HG03139 (cell line): ENCODE data around the gene ESRRA.
A peak's percentile ranks its signal among the peaks of the same experiment; 100 is the strongest.

Experiments used
- ATAC-seq: cut with Tn5 transposase; IDR thresholded peaks from one replicate; pipeline ENCODE4 v1.9.1; 2021; ENCODE audit not compliant: unreplicated experiment

ESRRA gene

DNA sequence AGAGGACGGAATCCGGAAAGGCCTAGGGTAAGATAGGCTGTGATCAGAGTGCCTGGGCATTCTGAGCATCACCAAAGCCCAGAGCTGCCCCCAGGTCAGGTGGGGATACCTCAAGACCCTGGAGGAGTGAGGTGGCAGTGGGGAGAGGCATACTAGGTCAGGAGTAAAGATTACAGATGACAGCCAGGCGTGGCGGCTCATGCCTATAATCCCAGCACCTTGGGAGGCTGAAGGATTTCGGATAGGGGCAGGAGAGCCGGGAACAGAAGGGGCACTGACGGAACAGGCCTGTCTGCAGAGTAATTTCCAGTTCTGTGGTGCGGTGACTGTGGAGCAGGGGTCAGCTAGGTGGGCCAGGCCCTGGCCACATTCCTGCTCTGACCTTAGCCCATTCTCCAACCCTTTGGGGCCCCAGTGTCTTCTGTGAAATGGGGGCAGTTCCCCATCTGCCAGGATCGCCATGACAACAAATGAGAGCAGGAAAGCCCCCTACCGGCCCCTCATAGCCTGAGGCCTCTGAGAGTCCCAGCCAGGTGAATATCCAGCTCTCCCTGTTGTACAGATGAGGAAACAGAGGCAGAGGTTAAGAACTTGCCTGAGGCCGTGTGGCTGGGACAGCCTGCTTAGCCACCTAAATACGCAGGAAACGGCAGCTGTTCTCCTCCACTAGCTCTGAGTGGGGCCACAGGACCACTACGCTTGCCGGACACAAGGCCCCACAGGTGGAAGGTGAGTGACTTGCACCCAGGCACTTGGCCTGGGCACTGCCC lies 30.1 kb upstream of the ESRRA start:
- ATAC-seq = no peak

DNA sequence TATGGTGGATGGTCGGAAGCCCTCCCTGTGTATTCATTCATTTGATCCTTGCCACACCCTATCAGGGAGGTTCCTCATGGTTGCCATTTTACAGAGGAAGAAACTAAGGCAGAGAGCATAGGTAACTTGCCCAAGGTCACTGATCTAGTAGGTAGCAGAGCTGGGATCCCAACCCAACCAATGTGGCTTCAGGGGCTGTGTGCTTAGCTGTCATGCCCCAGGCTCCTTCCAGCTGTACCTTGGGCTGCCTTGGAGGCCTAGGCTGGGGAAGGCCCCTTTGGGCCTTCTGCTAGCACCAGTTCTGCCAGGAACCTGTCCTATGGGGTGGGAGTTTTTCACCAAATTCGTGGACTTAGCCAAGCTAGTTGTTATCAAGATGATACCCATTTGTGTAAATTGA lies 29.5 kb upstream of the ESRRA start:
- no peak for ATAC-seq

DNA sequence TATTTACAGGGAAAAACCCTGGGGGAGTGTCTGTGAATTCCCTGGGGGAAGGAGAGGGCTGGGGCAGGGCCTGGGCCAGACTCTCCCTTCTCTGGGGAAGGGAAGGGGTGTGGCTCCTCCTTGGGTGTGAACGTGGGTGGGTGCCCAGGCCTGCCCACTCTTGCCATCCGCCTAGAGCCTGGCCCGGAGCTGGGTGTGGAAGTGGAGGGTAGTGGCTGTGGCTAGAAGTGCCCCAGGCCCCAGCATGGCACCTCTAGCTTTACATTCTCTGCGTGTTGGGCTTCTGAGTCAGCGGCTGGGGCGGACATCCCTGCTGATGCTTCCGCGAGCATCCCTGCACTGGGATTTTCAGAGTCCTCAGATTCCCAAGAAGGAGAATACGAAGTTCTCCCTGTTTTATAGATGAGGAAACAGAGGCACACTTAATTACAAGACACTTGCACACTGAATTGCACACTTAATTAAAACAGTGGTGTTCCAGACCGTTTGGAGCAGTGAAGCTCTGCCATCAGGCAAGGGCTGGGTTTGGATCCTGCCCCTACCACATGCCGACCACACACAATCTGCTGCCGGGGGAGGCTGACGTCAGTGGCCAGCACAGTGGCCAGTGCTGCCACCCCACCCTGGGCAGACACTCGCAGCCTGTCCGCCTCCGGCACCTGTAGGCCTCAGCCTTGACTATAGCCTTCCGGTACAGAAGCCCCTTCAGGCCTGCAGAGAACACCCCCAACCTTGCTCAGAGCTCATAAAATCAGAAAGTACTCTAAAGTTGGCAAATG lies 28.5 kb upstream of the ESRRA start:
- no peak for ATAC-seq

DNA sequence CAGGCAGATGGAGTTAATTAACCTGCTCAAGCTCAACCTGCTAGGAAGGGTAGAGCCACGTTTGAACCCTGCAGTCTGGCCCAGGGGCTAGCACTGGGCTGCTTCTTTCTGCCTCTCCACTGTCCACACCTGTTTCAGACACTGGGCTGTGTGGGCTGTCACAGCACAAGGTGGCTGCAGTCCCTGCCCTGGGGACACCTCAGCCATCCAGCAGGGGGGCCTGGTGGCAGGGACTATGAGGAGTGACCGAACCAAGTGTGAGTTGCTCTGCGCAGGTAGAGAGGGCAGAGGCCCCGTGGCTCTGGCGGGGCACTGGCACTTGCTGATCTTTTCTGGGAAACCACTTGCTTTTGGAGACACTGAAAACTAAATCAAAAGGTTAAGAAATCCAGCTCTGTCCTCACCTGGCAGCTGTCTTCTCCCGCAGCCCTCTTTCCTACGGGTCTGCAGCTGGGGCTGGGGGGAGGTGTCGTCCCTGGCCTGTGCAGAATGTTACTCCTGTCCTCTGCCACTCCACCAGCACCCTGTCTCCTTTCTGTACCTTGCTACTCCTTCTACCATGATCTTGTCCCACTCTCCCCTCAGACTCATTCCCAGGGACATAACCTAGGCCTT lies 26.6 kb upstream of the ESRRA start:
- no peak for ATAC-seq

DNA sequence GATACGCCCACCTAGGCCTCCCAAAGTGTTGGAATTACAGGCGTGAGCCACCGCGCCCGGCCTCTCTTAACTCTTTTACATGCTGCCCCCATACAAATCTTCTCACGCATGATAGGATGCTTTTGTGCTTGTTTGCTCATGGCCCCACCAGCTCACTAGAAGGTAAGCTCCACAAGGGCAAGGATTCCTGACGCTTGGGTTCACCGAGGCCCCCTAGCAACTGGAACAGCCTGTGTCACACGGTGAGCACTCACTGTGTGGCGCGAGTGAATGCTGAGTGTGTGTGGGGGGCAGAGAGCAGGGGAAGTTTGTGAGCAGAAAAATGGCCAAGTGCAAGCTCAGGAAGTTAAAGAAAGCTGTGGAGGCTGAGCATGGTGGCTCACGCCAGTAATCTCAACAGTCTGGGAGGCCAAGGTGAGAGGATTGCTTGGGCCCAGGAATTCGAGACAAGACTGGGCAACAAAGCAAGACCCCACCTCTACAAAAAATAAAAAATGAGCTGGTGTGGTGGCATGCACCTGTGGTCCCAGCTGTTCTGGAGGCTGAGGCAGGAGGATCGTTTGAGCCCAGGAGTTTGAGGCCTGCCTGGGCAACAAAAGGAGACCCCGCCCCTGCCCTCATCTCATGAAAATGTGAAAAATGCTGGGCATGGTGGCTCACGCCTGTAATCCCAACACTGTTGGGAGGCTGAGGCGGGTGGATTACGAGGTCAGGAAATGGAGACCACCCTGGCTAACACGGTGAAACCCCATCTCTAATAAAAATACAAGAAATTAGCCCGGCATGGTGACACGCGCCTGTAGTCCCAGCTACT lies 23.2 kb upstream of the ESRRA start:
- no peak for ATAC-seq

DNA sequence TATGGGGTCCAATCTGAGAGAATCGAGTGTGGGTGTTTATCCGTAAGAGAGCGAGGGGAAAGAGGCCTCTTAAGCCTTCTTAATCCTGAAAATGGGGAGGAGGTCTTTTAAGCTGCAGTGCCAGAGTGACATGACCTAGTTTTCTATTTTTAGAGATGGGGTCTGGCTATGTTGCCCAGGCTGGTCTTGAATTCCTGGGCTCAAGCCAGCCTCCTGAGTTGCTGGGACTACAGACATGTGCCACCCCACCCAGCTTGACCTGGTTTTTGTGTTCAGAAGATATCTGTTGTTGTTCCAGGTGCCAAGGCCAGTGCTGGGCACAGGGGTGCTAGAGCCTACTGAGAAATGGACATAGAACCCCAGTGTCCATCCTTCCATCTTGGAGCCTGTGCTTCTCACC lies 22.2 kb upstream of the ESRRA start:
- ATAC-seq = no peak

DNA sequence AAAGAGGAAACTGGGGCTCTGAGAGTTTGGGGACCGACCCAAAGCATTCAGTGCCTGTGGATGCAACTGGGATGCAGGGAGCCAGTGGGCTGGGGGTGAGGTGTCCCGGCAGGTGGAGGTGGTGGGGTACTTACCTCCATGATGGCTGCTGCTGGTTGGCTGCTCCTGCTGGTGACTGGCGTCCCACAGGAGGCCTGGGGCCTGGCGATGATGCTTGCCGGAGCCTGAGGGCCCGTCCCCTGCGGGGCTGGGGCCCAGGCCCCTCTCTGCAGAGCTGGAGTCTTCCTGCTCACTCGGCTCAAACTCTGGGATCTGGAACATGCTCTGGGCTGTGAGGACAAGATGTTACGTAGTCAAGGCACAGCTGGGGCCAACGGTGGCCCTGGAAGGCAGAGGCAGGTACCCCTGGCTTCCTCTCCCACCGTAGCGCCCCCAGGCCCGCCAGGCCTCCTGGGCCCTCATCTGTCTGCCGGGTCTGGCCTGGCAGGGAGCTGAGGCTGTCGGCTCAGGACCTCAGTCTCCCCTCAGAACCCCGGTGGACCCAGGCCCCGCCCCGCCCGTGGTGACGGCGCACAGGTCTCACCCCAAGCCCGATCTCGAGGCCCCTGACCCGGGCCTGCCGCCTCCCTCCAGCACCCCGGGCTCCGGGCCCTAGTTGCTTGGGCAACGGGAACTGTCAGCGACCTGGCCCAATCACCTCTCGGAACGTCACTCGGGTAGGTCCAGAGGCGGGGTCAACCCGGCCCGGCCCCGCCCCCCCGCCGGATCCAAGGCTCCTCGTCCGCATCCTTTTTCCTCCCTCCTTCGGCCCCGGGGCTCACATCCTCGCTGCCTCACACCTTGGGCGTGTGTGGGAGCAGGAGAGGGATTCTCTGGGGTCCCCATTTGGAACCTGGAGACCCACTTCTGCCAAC lies 21.0 kb upstream of the ESRRA start, which contains the start of gene BAD:
Gene BAD (minus strand): TSS at position 618 of the 914 bp plus-strand sequence. CDS start 297 bp downstream, at position 321.
- peak; percentile 60 for ATAC-seq

DNA sequence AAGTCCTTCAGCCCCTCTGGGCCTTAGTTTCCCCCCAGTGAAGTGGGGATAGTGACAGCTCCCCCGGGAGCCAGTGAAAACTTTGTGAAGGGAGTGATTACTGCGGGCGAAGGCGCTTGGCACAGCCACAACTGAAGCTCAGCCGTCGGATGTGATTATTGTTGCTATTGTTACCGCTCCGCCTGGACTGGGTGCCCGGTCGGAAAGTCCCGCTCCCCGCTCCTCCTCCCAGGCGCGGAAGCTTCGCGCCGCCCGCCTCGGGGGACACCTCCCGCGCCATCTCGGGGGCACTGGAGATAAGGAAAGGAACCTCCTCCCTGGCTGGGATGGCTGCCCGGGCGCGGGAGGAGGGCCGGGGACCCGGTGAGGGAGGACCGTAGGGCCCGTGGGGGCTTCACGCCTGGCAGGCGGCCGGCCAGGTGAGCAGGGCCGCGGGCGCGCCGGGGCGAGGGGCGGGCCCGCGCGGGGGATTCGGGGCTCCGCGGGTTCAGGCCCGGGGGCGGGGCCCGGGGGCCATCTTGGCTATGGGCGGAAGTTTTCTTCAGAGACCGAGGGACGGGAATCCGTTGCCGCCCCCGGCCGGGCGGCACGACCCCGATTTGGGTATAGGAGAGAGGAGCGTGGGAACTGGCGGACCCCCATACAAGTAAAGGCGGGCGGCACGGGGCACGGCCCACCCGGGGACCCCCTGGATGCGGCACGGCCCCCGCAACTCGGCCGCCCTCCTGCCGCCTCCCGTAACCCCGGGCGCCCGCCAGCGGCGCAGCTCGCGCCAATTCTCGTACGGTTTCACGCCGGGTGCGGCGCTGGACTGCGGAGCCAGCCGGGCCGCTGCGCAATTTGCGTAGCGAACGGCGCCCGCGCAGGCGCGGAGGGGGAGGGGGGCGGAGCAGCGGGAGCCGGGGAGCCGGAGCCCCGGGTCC lies 20.1 kb upstream of the ESRRA start, which contains the start of gene GPR137:
Gene GPR137 (plus strand): TSS at position 887 of the 923 bp plus-strand sequence. CDS start 677 bp downstream, outside the sequence.
- ATAC-seq = peak; percentile 48

DNA sequence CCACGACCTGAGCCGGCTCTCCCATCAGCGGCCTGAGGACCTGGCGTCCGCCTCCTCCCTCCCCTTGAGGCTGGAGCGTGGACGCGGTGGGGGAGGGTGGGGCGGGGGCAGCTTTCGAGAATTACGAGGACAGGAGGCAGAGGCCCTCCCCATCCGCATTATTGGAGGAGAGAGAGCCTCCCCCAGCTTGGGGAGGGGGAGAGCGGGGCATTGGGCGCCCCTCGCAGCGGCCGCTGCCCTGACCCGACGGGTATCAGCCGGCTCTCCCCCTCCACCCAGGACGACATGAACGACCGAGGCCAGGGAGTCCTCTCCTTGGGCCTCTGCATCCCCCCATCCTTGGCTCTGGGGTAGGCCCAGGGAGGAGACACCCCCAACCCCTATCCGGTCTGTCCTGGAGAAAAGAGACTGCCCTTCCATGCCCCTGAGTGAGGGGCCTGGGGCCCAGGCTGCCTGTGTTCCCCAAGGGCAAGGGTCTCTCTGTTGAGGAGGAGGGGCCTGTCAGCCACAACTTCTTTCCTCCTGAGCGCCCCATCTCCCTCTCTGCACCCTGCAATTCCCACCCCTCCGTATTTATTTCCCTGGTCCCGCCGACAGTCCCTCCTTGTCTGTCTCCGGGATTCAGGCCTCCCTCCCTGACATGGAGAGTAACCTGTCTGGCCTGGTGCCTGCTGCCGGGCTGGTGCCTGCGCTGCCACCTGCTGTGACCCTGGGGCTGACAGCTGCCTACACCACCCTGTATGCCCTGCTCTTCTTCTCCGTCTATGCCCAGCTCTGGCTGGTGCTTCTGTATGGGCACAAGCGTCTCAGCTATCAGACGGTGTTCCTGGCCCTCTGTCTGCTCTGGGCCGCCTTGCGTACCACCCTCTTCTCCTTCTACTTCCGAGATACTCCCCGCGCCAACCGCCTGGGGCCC lies 19.2 kb upstream of the ESRRA start:
- ATAC-seq = no peak

DNA sequence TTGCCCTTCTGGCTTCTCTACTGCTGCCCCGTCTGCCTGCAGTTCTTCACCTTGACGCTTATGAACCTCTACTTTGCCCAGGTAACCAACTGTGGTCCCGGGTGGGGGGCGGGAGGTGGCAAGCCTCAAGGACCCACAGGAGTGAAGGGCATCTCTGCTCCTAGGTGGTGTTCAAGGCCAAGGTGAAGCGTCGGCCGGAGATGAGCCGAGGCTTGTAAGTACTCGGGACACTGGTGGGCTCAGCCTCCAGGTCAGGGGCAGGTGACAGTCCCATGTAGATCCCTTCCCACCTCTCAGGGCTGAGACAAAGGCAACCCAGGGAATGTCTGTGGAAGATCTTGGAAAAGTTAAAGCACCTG lies 18.5 kb upstream of the ESRRA start:
- no peak for ATAC-seq

DNA sequence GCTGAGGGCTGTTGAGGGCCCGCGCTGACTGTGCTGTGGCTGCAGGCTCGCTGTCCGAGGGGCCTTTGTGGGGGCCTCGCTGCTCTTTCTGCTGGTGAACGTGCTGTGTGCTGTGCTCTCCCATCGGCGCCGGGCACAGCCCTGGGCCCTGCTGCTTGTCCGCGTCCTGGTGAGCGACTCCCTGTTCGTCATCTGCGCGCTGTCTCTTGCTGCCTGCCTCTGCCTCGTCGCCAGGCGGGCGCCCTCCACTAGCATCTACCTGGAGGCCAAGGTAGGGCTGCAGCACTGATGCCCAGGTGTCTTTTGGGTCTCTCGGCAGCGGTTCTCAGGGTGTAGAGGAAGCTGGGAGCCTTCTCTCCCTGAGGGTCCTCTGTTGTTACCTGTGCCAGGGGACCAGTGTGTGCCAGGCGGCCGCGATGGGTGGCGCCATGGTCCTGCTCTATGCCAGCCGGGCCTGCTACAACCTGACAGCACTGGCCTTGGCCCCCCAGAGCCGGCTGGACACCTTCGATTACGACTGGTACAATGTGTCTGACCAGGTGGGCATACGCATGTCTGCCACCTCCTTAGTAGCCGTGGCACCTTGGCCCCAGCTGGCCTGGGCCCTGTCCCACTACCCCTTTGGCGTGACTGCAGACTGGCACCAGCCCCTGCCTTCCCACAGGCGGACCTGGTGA lies 17.5 kb upstream of the ESRRA start:
- no peak for ATAC-seq

DNA sequence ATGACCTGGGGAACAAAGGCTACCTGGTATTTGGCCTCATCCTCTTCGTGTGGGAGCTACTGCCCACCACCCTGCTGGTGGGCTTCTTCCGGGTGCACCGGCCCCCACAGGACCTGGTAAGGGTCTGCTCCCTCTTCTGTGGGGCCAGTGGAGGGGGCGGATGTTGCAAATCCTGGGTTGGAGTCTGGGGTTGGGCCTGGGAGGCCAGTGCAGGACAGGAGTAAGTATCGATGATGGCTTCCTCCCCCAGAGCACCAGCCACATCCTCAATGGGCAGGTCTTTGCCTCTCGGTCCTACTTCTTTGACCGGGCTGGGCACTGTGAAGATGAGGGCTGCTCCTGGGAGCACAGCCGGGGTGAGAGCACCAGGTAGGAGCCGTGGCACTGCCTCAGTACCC lies 17.0 kb upstream of the ESRRA start:
- ATAC-seq = no peak

DNA sequence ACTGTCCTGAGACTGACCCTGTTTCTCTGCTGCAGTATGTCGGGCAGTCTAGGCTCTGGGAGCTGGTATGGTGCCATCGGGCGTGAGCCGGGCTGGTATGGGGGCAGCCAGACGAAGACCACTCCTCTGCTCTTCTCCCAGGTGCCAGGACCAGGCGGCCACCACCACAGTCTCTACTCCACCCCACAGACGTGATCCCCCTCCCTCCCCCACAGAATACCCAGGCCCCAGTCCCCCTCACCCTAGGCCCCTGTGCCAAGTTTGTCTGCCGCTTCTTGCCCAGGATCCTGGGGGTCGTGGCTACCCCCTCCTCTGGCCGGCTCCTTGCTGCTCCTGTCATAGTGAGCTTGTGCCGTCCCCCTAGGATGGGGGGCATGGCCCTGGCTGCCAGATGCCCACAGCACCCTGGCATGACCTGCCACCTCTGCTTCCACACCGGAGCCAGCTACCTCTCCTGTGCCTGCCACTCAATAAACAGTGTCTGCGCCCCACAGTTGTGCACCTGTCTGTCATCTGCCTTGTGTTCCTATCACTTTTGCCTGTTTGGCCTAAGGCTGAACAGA lies 16.2 kb upstream of the ESRRA start:
- ATAC-seq = no peak

DNA sequence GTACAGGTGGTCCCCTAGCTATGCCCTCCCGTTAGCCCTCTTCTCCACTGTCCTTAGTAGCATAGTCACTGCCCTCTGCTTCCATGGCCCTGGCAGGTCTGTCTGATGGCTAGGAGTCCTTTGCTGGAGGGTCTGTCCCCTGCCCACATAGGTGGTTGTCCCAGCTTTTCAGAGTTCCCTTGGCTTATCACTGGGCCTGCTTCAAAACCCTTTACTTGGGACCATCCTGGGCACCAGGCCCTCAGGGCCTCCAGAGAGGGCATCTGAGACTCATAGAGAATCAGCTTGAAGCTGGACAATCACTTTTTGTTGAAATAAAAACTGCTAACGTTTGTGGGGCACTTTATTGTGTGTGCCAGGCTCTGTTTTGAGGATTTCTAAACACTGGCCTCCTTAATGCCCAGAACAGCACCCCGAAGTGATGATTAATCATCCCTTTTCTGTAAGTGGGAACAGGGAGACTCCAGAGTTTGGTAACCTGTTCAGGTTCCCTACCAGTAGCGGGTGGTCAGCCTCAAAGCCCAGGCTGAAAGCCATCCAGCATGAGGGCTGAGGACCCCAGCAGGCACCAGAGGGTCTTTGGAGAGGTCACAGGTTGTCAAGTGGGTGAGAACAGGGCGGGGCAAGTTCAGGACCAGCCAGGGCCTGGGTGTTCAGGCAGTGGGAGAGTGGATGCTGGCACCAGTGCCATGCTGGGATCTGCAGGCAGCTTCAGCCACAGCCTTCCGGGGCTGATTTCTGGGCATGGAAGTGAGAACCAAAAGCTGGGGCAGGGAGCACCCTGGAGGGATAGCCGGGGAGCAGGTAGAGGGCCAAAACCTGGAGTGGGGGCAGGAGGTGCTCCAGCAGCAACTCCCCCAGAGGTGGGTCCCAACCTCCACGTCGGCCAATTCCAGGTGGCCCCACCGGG lies 14.7 kb upstream of the ESRRA start:
- no peak for ATAC-seq

DNA sequence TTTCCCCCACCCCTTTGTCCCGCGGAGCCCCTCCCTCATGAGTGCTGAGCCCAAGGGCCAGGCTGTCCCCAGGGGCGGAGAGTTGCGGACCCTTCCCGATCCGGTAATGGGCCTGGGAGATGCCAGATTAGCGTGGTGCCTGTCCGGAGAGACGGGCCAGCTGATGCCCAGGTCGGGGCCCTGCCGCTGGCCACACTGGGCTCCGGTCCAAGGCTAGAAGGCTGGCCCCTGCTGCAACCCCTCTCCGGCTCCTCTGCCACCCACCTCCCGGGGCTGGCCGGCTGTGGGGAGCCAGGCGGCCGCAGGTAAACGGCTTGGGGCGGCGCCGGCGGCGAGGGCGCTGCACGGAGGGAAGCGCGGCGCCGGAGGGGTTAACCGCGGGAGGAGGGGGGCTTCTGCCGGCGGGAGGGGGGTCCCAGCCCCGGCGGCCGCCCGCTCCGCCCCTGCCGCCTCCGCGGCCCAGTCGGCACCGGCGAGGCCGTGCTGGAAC lies 14.0 kb upstream of the ESRRA start, which contains the start of gene KCNK4:
Gene KCNK4 (plus strand): TSS at position 41 of the 490 bp plus-strand sequence. CDS start 1,717 bp downstream, outside the sequence.
- no peak for ATAC-seq
